ENCODE measurements around the gene BCL2A1.
"Not testable (repeated sequence)": the region's sequence is repeated elsewhere in the genome, so short reads cannot be mapped to it uniquely, and the experiment has no call there.

Gene BCL2A1

DNA sequence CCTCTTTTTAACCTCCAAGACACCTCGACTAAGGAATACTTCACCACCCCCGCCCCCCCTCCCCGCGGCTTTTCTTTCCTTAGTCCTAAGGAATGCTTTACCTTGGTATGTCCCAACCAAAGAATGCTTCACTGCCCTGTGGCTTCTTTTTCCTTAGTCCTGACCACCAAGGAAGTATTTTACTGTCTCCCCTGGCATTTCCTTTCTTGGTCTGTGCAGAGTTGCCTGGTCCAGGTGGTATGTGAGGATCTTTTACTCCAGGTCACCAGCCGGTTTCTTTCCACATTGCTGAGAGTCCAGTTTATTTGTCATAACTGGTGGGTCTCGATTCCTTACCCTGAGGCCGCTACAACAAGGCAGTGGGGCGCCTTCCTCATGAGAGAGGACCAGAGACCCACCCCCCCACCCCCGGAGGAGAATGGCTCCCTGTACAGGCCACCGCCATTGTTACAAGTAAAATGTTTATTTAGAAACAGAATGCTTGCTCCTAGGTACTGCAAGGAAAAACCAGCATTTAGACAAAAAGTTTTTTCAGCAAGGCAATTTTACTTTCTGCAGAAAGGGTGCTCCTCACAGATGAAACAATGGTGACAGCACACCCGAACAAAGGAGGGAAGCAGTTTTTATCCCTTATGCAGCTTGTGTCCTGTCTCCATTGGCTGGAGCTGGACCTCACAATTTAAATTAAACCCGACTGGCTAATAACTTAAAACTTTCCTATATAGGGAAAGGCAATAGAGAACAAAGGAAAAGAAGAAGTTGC, 51.1 kb downstream of the BCL2A1 start:
- DNase-seq: no peak

DNA sequence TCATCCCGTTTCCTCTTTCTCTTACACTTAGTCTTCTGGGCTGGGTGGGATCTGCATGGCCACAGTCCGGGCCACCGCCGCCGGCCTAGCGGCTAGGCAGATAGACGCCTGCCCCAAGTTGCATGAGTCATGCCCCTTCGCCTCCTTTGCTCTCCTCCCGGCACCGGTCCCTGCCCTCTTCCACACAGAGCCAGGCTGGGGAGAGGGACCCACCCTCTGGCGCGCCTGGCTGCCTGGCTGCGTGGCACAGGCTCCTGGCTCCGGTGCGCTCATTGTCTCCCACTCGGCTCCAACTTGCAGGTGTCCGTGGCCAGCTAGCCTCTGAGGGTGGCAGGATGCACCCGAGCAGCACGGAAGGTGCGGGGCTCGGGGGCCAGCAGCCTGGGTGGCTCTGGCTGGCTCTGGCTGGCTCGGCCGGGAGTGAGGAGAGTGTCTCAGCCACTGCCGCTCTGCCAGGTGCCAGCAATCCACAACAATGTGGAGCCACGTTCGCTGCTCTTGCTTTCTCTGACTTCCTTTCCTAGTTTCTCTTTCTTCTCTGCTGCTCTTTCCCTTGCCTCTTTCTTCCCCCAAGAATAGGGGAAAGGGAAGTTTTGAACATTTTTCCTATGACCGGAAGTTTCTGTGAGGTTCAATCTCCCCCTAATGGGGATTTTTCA, 51.8 kb downstream of the BCL2A1 start:
- no peak for DNase-seq

GRCh38 chr15:79918278-79918677, 52.7 kb downstream of the BCL2A1 start:
- DNase-seq: no peak

GRCh38 chr15:79916502-79917132, 54.4 kb downstream of the BCL2A1 start:
- no peak for DNase-seq

DNA sequence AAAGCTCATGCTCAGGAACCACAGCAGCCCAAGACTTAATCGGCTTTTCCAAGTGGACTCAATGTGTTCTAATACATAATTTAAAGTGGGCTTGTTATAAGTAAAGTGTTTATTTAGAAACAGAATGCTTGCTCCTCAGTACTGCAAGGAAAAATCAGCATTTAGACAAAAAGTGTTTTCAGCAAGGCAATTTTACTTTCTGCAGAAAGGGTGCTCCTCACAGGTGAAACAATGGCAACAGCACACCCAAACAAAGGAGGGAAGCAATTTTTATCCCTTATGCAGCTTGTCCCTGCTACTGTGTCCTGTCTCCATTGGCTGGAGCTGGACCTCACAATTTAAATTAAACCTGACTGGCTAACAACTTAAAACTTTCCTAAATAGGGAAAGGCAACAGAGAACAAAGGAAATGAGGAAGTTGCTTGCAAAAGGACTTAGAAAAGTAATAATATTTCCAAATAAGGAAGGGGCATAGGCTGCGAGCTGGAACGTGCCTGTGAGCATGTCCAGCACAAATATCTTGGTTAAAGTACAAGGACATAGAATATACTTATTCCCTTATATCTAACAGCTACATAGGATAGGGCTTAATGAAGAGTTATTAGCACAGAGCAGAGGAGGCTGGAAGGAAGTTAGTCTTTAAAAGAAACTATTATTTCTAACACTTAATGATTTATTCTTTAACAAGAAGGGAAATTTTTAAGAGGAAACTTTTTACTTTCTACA, 55.1 kb downstream of the BCL2A1 start:
- DNase-seq: not testable (repeated sequence)

DNA sequence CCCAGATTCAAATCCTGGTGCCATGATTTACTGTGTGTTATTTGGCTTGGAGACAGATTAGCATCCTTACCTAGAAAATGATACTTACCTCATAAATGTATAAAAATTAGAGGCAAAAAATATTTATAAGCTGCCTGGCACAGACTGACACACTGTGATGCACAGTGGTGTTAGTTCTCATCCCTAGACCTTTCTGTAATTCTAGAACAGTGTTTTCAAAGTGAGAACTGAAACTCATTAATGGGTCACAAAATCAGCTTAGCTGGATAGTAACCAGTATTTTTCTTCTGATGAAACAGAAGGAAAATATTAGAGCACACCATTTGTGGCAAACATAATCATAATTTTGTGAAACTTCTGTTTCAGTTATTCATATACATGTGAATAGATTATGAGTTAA, 56.3 kb downstream of the BCL2A1 start:
- no peak for DNase-seq
